MCF 10A (cell line): Measurements from ENCODE around the gene IRF2. TPM values are rescaled to one million over a fixed set of nuclear protein-coding genes. Genes with fewer than 3 reads are reported as not detected.

ENCODE experiments used
- BruUV-seq: library from RNA; stranded (reverse); fragments of 400-500 nt; replicated peaks from 2 replicates; lab custom pipeline; 2021; lab: Mats Ljungman, UMichigan
- CTCF ChIA-PET: fragments of 300-600 bp; sonication (Branson Sonifier 250); formaldehyde crosslinking; extraction: SDS; loops from one replicate; lab custom pipeline; 2021; ENCODE audit warnings: antibody characterized with exemption, inconsistent platforms; lab: Yijun Ruan, JAX
- POLR2A ChIA-PET: fragments of 300-600, 350-650 bp; sonication (Branson Sonifier 250); formaldehyde crosslinking; extraction: SDS; loops from one replicate; lab custom pipeline; 2020; ENCODE audit warnings: antibody characterized with exemption, inconsistent platforms; lab: Yijun Ruan, JAX
- DNase-seq: peaks from one replicate; pipeline ENCODE4 v3.0.0-alpha.2; 2018; ENCODE audit not compliant: unreplicated experiment
- H3K27ac Mint-ChIP-seq: one replicate; pipeline ENCODE4 v1.8.0; 2022; ENCODE audit warnings: mild to moderate bottlenecking, low read depth, mixed read lengths; ENCODE audit not compliant: unreplicated experiment
- H3K27me3 Mint-ChIP-seq: one replicate; pipeline ENCODE4 v1.8.0; 2022; ENCODE audit warnings: mixed read lengths; ENCODE audit not compliant: insufficient read depth, unreplicated experiment
- H3K36me3 Mint-ChIP-seq: one replicate; pipeline ENCODE4 v1.8.0; 2022; ENCODE audit warnings: mild to moderate bottlenecking, moderate library complexity, mixed read lengths; ENCODE audit not compliant: insufficient read depth, unreplicated experiment
- H3K4me1 Mint-ChIP-seq: one replicate; pipeline ENCODE4 v1.8.0; 2022; ENCODE audit warnings: mixed read lengths; ENCODE audit not compliant: insufficient read depth, unreplicated experiment
- H3K4me3 Mint-ChIP-seq: one replicate; pipeline ENCODE4 v1.8.0; 2022; ENCODE audit warnings: mild to moderate bottlenecking, moderate library complexity, mixed read lengths; ENCODE audit not compliant: unreplicated experiment
- H3K9me3 Mint-ChIP-seq: one replicate; pipeline ENCODE4 v1.8.0; 2022; ENCODE audit warnings: mixed read lengths; ENCODE audit not compliant: unreplicated experiment
- intact Hi-C: fragments of 100-400 bp; cut with micrococcal nuclease; formaldehyde crosslinking; loops from 2 replicates; pipeline ENCODE4 v1.14.1; 2022
- total RNA-seq: library from RNA; stranded (reverse); gene quantifications from 2 replicates; pipeline ENCODE4 v1.2.3, GENCODE V29; 2022
- TF ChIP-seq, protein P1 (sequence below): fragments of 200-600 bp; IDR thresholded peaks from one replicate; pipeline ENCODE4 v1.8.0; 2022; ENCODE audit warnings: antibody characterized with exemption, mild to moderate bottlenecking; ENCODE audit not compliant: unreplicated experiment

Gene IRF2
- total RNA-seq, 1 experiment from 2014 or later = 20.8 TPM

GRCh38 chr4:184504385-184504784, 30.0 kb upstream of the IRF2 start:
- H3K27me3 Mint-ChIP-seq = no peaks in the 10 kb centered on the region

GRCh38 chr4:184503869-184504300, 29.5 kb upstream of the IRF2 start:
- intact Hi-C loops = no loop called here
- H3K9me3 Mint-ChIP-seq = no peaks in the 10 kb centered on the region
- no peak for DNase-seq
- no TSS peak for BruUV-seq
- POLR2A ChIA-PET = interaction anchor here (0.6 kb wide), 1 partner anchor 9 kb away, joined by 3 read pairs; no protein-coding TSS in a partner anchor
- CTCF ChIA-PET = interaction anchor here (0.6 to 0.7 kb wide), 2 partner anchors 13 to 252 kb away, joined by 3 read pairs; no protein-coding TSS in a partner anchor
- TF ChIP-seq, protein P1, sequence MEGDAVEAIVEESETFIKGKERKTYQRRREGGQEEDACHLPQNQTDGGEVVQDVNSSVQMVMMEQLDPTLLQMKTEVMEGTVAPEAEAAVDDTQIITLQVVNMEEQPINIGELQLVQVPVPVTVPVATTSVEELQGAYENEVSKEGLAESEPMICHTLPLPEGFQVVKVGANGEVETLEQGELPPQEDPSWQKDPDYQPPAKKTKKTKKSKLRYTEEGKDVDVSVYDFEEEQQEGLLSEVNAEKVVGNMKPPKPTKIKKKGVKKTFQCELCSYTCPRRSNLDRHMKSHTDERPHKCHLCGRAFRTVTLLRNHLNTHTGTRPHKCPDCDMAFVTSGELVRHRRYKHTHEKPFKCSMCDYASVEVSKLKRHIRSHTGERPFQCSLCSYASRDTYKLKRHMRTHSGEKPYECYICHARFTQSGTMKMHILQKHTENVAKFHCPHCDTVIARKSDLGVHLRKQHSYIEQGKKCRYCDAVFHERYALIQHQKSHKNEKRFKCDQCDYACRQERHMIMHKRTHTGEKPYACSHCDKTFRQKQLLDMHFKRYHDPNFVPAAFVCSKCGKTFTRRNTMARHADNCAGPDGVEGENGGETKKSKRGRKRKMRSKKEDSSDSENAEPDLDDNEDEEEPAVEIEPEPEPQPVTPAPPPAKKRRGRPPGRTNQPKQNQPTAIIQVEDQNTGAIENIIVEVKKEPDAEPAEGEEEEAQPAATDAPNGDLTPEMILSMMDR = no peak
- no peaks in the 10 kb centered on the region for H3K36me3 Mint-ChIP-seq
- no peaks in the 10 kb centered on the region for H3K27me3 Mint-ChIP-seq
- no peak overlapping the region for H3K4me3 Mint-ChIP-seq
- no peak overlapping the region for H3K27ac Mint-ChIP-seq
- H3K4me1 Mint-ChIP-seq = peaks cover 8% of the 10 kb centered on the region

More at GRCh38 chr4:184504385-184504784, 30.0 kb upstream of the IRF2 start:
- TF ChIP-seq, protein P1 = no peak
- POLR2A ChIA-PET = no interaction called here
- H3K27ac Mint-ChIP-seq = no peak overlapping the region
- no peak for DNase-seq
- no peaks in the 10 kb centered on the region for H3K36me3 Mint-ChIP-seq
- H3K4me1 Mint-ChIP-seq = peaks cover 8% of the 10 kb centered on the region
- intact Hi-C loops = no loop called here
- H3K4me3 Mint-ChIP-seq = no peak overlapping the region
- CTCF ChIA-PET = interaction anchor here (0.6 kb wide), 2 partner anchors 16 to 253 kb away, joined by 3 to 5 read pairs; no protein-coding TSS in a partner anchor
- no TSS peak for BruUV-seq
- no peaks in the 10 kb centered on the region for H3K9me3 Mint-ChIP-seq

DNA sequence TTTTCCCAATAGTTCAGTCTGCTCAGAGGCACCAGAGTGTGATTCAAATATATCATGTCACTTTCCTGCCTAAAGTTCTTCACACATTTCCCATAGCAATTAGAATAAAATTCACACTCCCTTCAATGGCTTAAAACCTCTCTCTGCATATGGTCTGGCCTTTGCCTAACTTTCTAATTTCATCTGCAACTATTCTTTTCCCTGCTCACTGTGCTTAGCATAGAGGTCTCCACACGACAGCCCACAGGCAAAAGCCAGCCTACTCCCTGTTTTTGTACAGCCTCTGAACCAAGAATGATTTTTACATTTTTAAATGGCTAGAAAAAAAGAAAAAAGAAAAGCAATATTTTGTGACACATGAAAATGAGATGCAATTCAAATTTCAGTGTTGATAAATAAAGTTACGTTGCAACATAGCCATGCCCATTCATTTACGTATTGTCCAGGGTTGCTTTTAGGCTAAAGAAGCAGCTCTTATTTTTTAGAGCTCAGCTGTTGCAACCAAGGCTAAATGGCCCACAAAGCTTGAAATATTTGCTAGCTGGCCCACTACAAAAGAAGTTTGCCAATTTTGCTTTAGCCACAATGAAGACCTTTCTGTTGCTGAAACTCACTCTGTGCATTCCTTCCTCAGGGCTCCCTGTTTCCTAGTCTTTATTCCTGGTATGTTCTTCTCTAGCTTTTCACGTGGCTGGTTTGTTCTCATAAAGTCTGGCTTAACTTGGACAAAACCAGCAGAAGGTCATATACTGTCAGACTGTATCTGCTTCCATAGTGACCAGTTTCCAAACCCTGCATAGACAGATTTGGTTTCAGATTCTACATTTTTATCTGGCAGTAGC, 26.6 kb upstream of the IRF2 start:
- intact Hi-C loops = no loop called here
- peaks cover 8% of the 10 kb centered on the region for H3K4me1 Mint-ChIP-seq
- no peaks in the 10 kb centered on the region for H3K27me3 Mint-ChIP-seq
- H3K4me3 Mint-ChIP-seq = no peak overlapping the region
- no peaks in the 10 kb centered on the region for H3K9me3 Mint-ChIP-seq
- DNase-seq = no peak
- TF ChIP-seq, protein P1 = no peak
- no peak overlapping the region for H3K27ac Mint-ChIP-seq
- ChIA-PET POLR2A (interaction anchor here (0.9 to 1.0 kb wide), 2 partner anchors 21 to 26 kb away, joined by 3 to 4 read pairs; no protein-coding TSS in a partner anchor), CTCF (no interaction called here)
- no peaks in the 10 kb centered on the region for H3K36me3 Mint-ChIP-seq
- BruUV-seq = no TSS peak

- BruUV-seq = no TSS peak
- no peak overlapping the region for H3K27ac Mint-ChIP-seq
- ChIA-PET CTCF (interaction anchor here (0.6 kb wide), 1 partner anchor 63 kb away, joined by 3 read pairs; no protein-coding TSS in a partner anchor), POLR2A (interaction anchor here (1.0 kb wide), 1 partner anchor 22 kb away, joined by 3 read pairs; no protein-coding TSS in a partner anchor)
- TF ChIP-seq, protein P1 = no peak
- intact Hi-C loops = no loop called here
- peaks cover 8% of the 10 kb centered on the region for H3K4me1 Mint-ChIP-seq
- H3K9me3 Mint-ChIP-seq = no peaks in the 10 kb centered on the region
- DNase-seq = no peak
- no peaks in the 10 kb centered on the region for H3K27me3 Mint-ChIP-seq
- no peak overlapping the region for H3K4me3 Mint-ChIP-seq
- no peaks in the 10 kb centered on the region for H3K36me3 Mint-ChIP-seq
Observed at GRCh38 chr4:184499996-184500395, 25.6 kb upstream of the IRF2 start.
